Sigmoid colon (tissue), 7 donors: ENCODE measurements around the gene MAST2. TPM values are rescaled to one million over a fixed set of nuclear protein-coding genes. Genes with fewer than 3 reads are reported as not detected.
"Not testable (repeated sequence)": the region's sequence is repeated elsewhere in the genome, so short reads cannot be mapped to it uniquely, and the experiment has no call there.

ENCODE experiments used
- DNase-seq: peaks from one replicate; pipeline ENCODE4 v3.0.0-alpha.2; 2019
- H3K27ac ChIP-seq, 4 donors: fragments of 200-600 bp; sonication (generic); one replicate each; pipeline ENCODE4 v1.5.1; 2016 to 2019; ENCODE audit warnings: mild to moderate bottlenecking in 1 of 4
- H3K27me3 ChIP-seq, 3 donors: fragments of 200-600 bp; sonication (generic); one replicate each; pipeline ENCODE4 v1.5.1; 2019; ENCODE audit warnings: mild to moderate bottlenecking in 1 of 3
- H3K36me3 ChIP-seq, 4 donors: fragments of 200-600 bp; sonication (generic); one replicate each; pipeline ENCODE4 v1.5.1; 2016 to 2019
- H3K4me1 ChIP-seq, 4 donors: fragments of 200-600 bp; sonication (generic); one replicate each; pipeline ENCODE4 v1.5.1; 2017 to 2019
- H3K4me3 ChIP-seq, 4 donors: fragments of 200-600 bp; sonication (generic); one replicate each; pipeline ENCODE4 v1.5.1; 2017 to 2019; ENCODE audit warnings: mild to moderate bottlenecking in 2 of 4, moderate library complexity in 1 of 4
- H3K9me3 ChIP-seq, 4 donors: fragments of 200-600 bp in 3 of 4; sonication (generic) in 3 of 4; one replicate each; pipeline versions ENCODE4 v1.5.1 to v1.6.1; 2013 to 2019
- CTCF ChIP-seq, 4 experiments: fragments of 450-650 bp in 3 of 4; fragments of 200-600 bp in 1 of 4; IDR thresholded peaks; one replicate each; pipeline ENCODE4 v1.5.1; 2016 to 2019; ENCODE audit warnings: antibody characterized with exemption in 4 of 4, mild to moderate bottlenecking in 3 of 4, moderate library complexity in 2 of 4
- EP300 ChIP-seq, 4 donors: sonication (generic); formaldehyde crosslinking; IDR thresholded peaks; one replicate each; pipeline ENCODE4 v1.6.1; 2017; ENCODE audit warnings: antibody characterized with exemption in 4 of 4
- POLR2A ChIP-seq, 2 donors: fragments of 450-650 bp; IDR thresholded peaks; one replicate each; pipeline ENCODE4 v1.6.1; 2016; ENCODE audit warnings: antibody characterized with exemption in 2 of 2, mild to moderate bottlenecking in 2 of 2, moderate library complexity in 2 of 2
- POLR2AphosphoS5 ChIP-seq, 4 donors: sonication (generic); formaldehyde crosslinking; IDR thresholded peaks; one replicate each; pipeline ENCODE4 v1.6.1; 2017; ENCODE audit warnings: antibody characterized with exemption in 4 of 4
- WGBS, 2 donors: extraction: QIAGEN DNeasy Blood & Tissue Kit; methylation state at CpG; one replicate each; pipeline ENCODE4 v1.1.7; 2013; 5-methylcytosine and 5-hydroxymethylcytosine counted together
- intact Hi-C: fragments of 100-400 bp; cut with DNase I; formaldehyde crosslinking; loops from one replicate; pipeline ENCODE4 v1.15.1; 2023
- polyA plus RNA-seq, 3 donors: library from polyadenylated mRNA; stranded (reverse); fragments of 200-250 nt; gene quantifications; one replicate each; pipeline ENCODE4 v1.2.3, GENCODE V29; 2013
- total RNA-seq, 4 donors: library from RNA; depleted of rRNA; stranded (reverse); fragments of >200 nt; gene quantifications; one replicate each; pipeline ENCODE4 v1.1.0, GENCODE V29; 2016
- donor health status: healthy with polysubstance abuse.
- donor health status: Bipolar disorder and iron deficiency.
- donor health status: healthy.

The MAST2 gene
- total and polyA plus RNA-seq, 7 donors = 19.3 to 54.0 (median 32.0) TPM

- Histone ChIP-seq H3K36me3 (no peaks in the 10 kb centered on the region), H3K4me3 (no peak overlapping the region), H3K27ac (peak overlapping the region in 3 of 4 donors; percentile 8 to 28 (median 24)), H3K4me1 (peaks cover 0 to 13% (median 9%) of the 10 kb centered on the region in 4 donors), H3K9me3 (no peaks in the 10 kb centered on the region), H3K27me3 (no peaks in the 10 kb centered on the region)
- DNase-seq = no peak
- WGBS, 2 donors = 86 to 91% methylated on average over 3 of the region's 3 CpGs
- TF ChIP-seq CTCF (IDR thresholded peaks at IDR 0.05) (no peak), EP300 (IDR thresholded peaks at IDR 0.05) (no peak)
- intact Hi-C loops = no loop called here
Observed at GRCh38 chr1:45928486-45929205, 125.2 kb downstream of the MAST2 start.

- H3K4me1 ChIP-seq = peaks cover 0 to 13% (median 9%) of the 10 kb centered on the region in 4 donors
- H3K9me3 ChIP-seq = no peaks in the 10 kb centered on the region
- TF ChIP-seq CTCF (IDR thresholded peaks at IDR 0.05) (no peak), EP300 (IDR thresholded peaks at IDR 0.05) (no peak), POLR2AphosphoS5 (IDR thresholded peaks at IDR 0.05) (no peak), POLR2A (IDR thresholded peaks at IDR 0.05) (no peak)
- 28 to 48% methylated on average over 2 of the region's 2 CpGs for WGBS, 2 donors
- H3K27me3 ChIP-seq = no peaks in the 10 kb centered on the region
- DNase-seq = no peak
- H3K4me3 ChIP-seq = no peak overlapping the region
- no peaks in the 10 kb centered on the region for H3K36me3 ChIP-seq
- peak overlapping the region in 3 of 4 donors; percentile 8 to 28 (median 24) for H3K27ac ChIP-seq
- intact Hi-C loops = no loop called here
Observed at GRCh38 chr1:45929257-45929687, 125.9 kb downstream of the MAST2 start.

- intact Hi-C loops = no loop called here
- H3K27me3 ChIP-seq = no peaks in the 10 kb centered on the region
- no peak overlapping the region for H3K4me3 ChIP-seq
- DNase-seq = no peak
- H3K36me3 ChIP-seq = no peaks in the 10 kb centered on the region
- no peak overlapping the region for H3K27ac ChIP-seq
- TF ChIP-seq POLR2A (IDR thresholded peaks at IDR 0.05) (no peak), CTCF (IDR thresholded peaks at IDR 0.05) (no peak), POLR2AphosphoS5 (IDR thresholded peaks at IDR 0.05) (no peak), EP300 (IDR thresholded peaks at IDR 0.05) (no peak)
- WGBS, 2 donors = 85 to 86% methylated on average over 7 of the region's 7 CpGs
- H3K9me3 ChIP-seq = no peaks in the 10 kb centered on the region
- H3K4me1 ChIP-seq = peaks cover 0 to 13% (median 9%) of the 10 kb centered on the region in 4 donors
Observed at GRCh38 chr1:45930258-45931150, 127.1 kb downstream of the MAST2 start.

- DNase-seq, H3K9me3 ChIP-seq, intact Hi-C loops, H3K27ac ChIP-seq, H3K36me3 ChIP-seq, H3K27me3 ChIP-seq, H3K4me3 ChIP-seq: not testable (repeated sequence)
- H3K4me1 ChIP-seq = peaks cover 0 to 13% (median 9%) of the 10 kb centered on the region in 4 donors
- 63 to 86% methylated on average over 6 of the region's 6 CpGs for WGBS, 2 donors
Observed at GRCh38 chr1:45932205-45932604, 128.8 kb downstream of the MAST2 start.

GRCh38 chr1:45934947-45935346 lies 131.5 kb downstream of the MAST2 start:
- no peak for DNase-seq
- Histone ChIP-seq H3K36me3 (no peaks in the 10 kb centered on the region), H3K27me3 (no peaks in the 10 kb centered on the region), H3K27ac (no peak overlapping the region), H3K4me3 (no peak overlapping the region), H3K9me3 (no peaks in the 10 kb centered on the region), H3K4me1 (peaks cover 0 to 1% (median under 1%) of the 10 kb centered on the region in 4 donors)
- WGBS, 2 donors = 77 to 94% methylated on average over 3 of the region's 3 CpGs
- intact Hi-C loops = no loop called here
- TF ChIP-seq POLR2A (IDR thresholded peaks at IDR 0.05) (no peak), POLR2AphosphoS5 (IDR thresholded peaks at IDR 0.05) (no peak), EP300 (IDR thresholded peaks at IDR 0.05) (no peak), CTCF (IDR thresholded peaks at IDR 0.05) (no peak)
